Hindlimb muscle (tissue), 1 donor: ENCODE data around the gene SPOUT1. TPM values are rescaled to one million over a fixed set of nuclear protein-coding genes. Genes with fewer than 3 reads are reported as not detected.
"Not testable (repeated sequence)": the region's sequence is repeated elsewhere in the genome, so short reads cannot be mapped to it uniquely, and the experiment has no call there.

Experiments
- DNase-seq: peaks from one replicate; pipeline ENCODE4 v3.0.0-alpha.2; 2013
- polyA plus RNA-seq: library from polyadenylated mRNA; unstranded; fragments of 120-200 nt; gene quantifications from one replicate; pipeline ENCODE4 v1.2.1, GENCODE V29; 2013; ENCODE audit not compliant: insufficient read length

SPOUT1 gene
- 27.8 TPM for polyA plus RNA-seq

GRCh38 chr9:128829477-128830251 is at the start of gene SPOUT1:
Gene SPOUT1, minus strand, starts transcription at chr9:128829794. Its CDS starts 14 bp downstream, at chr9:128829780.
- DNase-seq, result peak; percentile 95

GRCh38 chr9:128877852-128878251 is 48.3 kb upstream of the SPOUT1 start:
- DNase-seq, result no peak

- not testable (repeated sequence) for DNase-seq
Measured at GRCh38 chr9:128870941-128871265, 41.3 kb upstream of the SPOUT1 start.

GRCh38 chr9:128870128-128870940 is 40.7 kb upstream of the SPOUT1 start:
- no peak for DNase-seq

GRCh38 chr9:128863647-128864046 is 34.1 kb upstream of the SPOUT1 start:
- peak; percentile 51 for DNase-seq

- DNase-seq, result no peak
Measured at GRCh38 chr9:128862401-128862851, 32.8 kb upstream of the SPOUT1 start.

- no peak for DNase-seq
Measured at GRCh38 chr9:128861501-128861900, 31.9 kb upstream of the SPOUT1 start.

- no peak for DNase-seq
Measured at GRCh38 chr9:128860937-128861336, 31.3 kb upstream of the SPOUT1 start.

- DNase-seq, result not testable (repeated sequence)
Measured at GRCh38 chr9:128858476-128858875, 28.9 kb upstream of the SPOUT1 start.

- not testable (repeated sequence) for DNase-seq
Measured at GRCh38 chr9:128854454-128854853, 24.9 kb upstream of the SPOUT1 start.

GRCh38 chr9:128852646-128853045 is 23.1 kb upstream of the SPOUT1 start:
- DNase-seq, result not testable (repeated sequence)

GRCh38 chr9:128851779-128852600 is 22.4 kb upstream of the SPOUT1 start:
- DNase-seq, result not testable (repeated sequence)

- DNase-seq, result not testable (repeated sequence)
Measured at GRCh38 chr9:128851024-128851423, 21.4 kb upstream of the SPOUT1 start.

- DNase-seq, result no peak
Measured at GRCh38 chr9:128847803-128848202, 18.2 kb upstream of the SPOUT1 start.

GRCh38 chr9:128846680-128847030 is 17.1 kb upstream of the SPOUT1 start:
- DNase-seq, result no peak

GRCh38 chr9:128845186-128845931 is 15.8 kb upstream of the SPOUT1 start:
- DNase-seq, result no peak

GRCh38 chr9:128843171-128843570 is 13.6 kb upstream of the SPOUT1 start:
- DNase-seq, result not testable (repeated sequence)

GRCh38 chr9:128841694-128842492 is 12.3 kb upstream of the SPOUT1 start:
- no peak for DNase-seq

GRCh38 chr9:128840524-128840923 is 10.9 kb upstream of the SPOUT1 start:
- no peak for DNase-seq

- DNase-seq, result no peak
Measured at GRCh38 chr9:128838338-128838737, 8.7 kb upstream of the SPOUT1 start.

- no peak for DNase-seq
Measured at GRCh38 chr9:128836509-128837145, 7.0 kb upstream of the SPOUT1 start.
